Tibial nerve (tissue), 4 donors: ENCODE data around the gene TMEM50A.

Experiments used
- EP300 ChIP-seq, 2 donors: sonication (generic); formaldehyde crosslinking; IDR thresholded peaks; one replicate each; pipeline ENCODE4 v1.6.1; 2017; ENCODE audit warnings: antibody characterized with exemption in 2 of 2, mild to moderate bottlenecking in 1 of 2
- POLR2A ChIP-seq, 2 donors: fragments of 450-650 bp; IDR thresholded peaks; one replicate each; pipeline ENCODE4 v1.6.1; 2017; ENCODE audit warnings: antibody characterized with exemption in 2 of 2, mild to moderate bottlenecking in 2 of 2, moderate library complexity in 2 of 2
- TF ChIP-seq, protein P1 (sequence below), 5 experiments: fragments of 200-600 bp in 3 of 5; fragments of 450-650 bp in 2 of 5; sonication (generic) in 3 of 5; IDR thresholded peaks; one replicate each; pipeline ENCODE4 v1.5.1; 2016 to 2019; ENCODE audit warnings: antibody characterized with exemption in 5 of 5, mild to moderate bottlenecking in 3 of 5, moderate library complexity in 2 of 5

DNA sequence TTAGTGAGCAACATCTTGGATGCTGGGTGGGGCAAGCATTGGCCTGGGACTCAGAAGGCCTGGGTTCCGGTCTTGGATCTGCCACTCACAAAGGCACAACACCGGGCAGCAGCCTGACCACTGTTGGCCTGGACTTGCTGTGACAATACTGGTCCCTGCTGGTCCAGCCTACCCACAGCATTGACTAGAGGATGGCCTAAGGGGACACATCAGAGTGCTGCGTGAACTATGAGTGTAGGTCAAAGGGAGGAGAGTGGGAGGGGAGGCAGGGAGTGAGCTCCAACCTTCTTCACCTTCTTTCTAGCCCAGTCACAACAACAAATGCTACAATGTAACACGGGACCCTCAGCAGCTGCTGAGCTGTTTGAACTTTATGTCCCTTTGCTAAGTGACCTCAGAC lies 31.1 kb downstream of the TMEM50A start:
- TF ChIP-seq, protein P1, sequence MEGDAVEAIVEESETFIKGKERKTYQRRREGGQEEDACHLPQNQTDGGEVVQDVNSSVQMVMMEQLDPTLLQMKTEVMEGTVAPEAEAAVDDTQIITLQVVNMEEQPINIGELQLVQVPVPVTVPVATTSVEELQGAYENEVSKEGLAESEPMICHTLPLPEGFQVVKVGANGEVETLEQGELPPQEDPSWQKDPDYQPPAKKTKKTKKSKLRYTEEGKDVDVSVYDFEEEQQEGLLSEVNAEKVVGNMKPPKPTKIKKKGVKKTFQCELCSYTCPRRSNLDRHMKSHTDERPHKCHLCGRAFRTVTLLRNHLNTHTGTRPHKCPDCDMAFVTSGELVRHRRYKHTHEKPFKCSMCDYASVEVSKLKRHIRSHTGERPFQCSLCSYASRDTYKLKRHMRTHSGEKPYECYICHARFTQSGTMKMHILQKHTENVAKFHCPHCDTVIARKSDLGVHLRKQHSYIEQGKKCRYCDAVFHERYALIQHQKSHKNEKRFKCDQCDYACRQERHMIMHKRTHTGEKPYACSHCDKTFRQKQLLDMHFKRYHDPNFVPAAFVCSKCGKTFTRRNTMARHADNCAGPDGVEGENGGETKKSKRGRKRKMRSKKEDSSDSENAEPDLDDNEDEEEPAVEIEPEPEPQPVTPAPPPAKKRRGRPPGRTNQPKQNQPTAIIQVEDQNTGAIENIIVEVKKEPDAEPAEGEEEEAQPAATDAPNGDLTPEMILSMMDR (IDR thresholded peaks at IDR 0.05), result no peak
- TF ChIP-seq EP300 (IDR thresholded peaks at IDR 0.05) (no peak), POLR2A (IDR thresholded peaks at IDR 0.05) (no peak)
